Endothelial cell of umbilical vein (primary cell): ENCODE measurements around the gene TFG. TPM values are rescaled to one million over a fixed set of nuclear protein-coding genes. Genes with fewer than 3 reads are reported as not detected.

Experiments
- BruUV-seq: library from RNA; stranded (reverse); fragments of 400-500 nt; replicated peaks from 2 replicates; lab custom pipeline; 2021; lab: Mats Ljungman, UMichigan
- CTCF ChIA-PET: fragments of 300-600, 350-600 bp; sonication (Branson Sonifier 250); formaldehyde crosslinking; loops from one replicate; lab custom pipeline; 2021; ENCODE audit warnings: antibody characterized with exemption, inconsistent platforms; lab: Charles Lee
- POLR2A ChIA-PET: fragments of 300-600, 350-600 bp; sonication (Branson Sonifier 250); formaldehyde crosslinking; loops from one replicate; lab custom pipeline; 2021; ENCODE audit warnings: antibody characterized with exemption, inconsistent platforms; lab: Charles Lee
- DNase-seq: peaks from one replicate; pipeline ENCODE4 v3.0.0-alpha.2; 2011; ENCODE audit warnings: low read depth, low spot score
- FAIRE-seq: peaks from 2 replicates; lab custom pipeline; 2011; peaks lifted over from hg19 to GRCh38; lab: Jason Lieb, UNC
- H2AFZ ChIP-seq: 2 replicates; pipeline ENCODE4 v1.6.0; 2012; ENCODE audit warnings: low read depth, low read length, control low read depth, inconsistent platforms
- H3K27ac ChIP-seq: 2 replicates; pipeline ENCODE4 v1.5.1; 2011; ENCODE audit warnings: low read depth, mild to moderate bottlenecking, control low read depth, low read length, moderate library complexity; ENCODE audit not compliant: insufficient read depth
- H3K27me3 ChIP-seq, 2 experiments: 2 replicates each; pipeline versions ENCODE4 v1.6.0 to v1.6.1; 2011; ENCODE audit warnings: low read length in 2 of 2, mixed read lengths in 1 of 2; ENCODE audit not compliant: control insufficient read depth in 2 of 2, insufficient read depth in 2 of 2
- H3K36me3 ChIP-seq, 2 experiments: 2 replicates in 1 of 2; 3 replicates in 1 of 2; pipeline ENCODE4 v1.5.1; 2011; ENCODE audit warnings: low read length in 2 of 2, mild to moderate bottlenecking in 1 of 2, moderate library complexity in 1 of 2; ENCODE audit not compliant: control insufficient read depth in 2 of 2, insufficient read depth in 2 of 2; ENCODE audit errors: extremely low read depth in 1 of 2
- H3K4me1 ChIP-seq: 3 replicates; pipeline ENCODE4 v1.5.1; 2011; ENCODE audit warnings: mild to moderate bottlenecking, low read length; ENCODE audit not compliant: control insufficient read depth, insufficient read depth; ENCODE audit errors: extremely low read depth
- H3K4me2 ChIP-seq: 2 replicates; pipeline ENCODE4 v1.6.1; 2011; ENCODE audit warnings: low read length, control low read depth, mixed read lengths; ENCODE audit not compliant: insufficient read depth
- H3K4me3 ChIP-seq, 3 experiments: fragments of 200-600 bp in 1 of 3; sonication (generic), shearing (Covaris generic) in 1 of 3; replicated peaks in 1 of 3; 2 replicates each; pipeline ENCODE4 v1.5.1; 2011 to 2016; ENCODE audit warnings: control low read depth in 3 of 3, low read length in 3 of 3, mild to moderate bottlenecking in 2 of 3, inconsistent platforms in 1 of 3, low read depth in 1 of 3, moderate library complexity in 1 of 3; ENCODE audit not compliant: insufficient read depth in 1 of 3
- H3K79me2 ChIP-seq: 2 replicates; pipeline ENCODE4 v1.6.0; 2012; ENCODE audit warnings: low read length, inconsistent platforms; ENCODE audit not compliant: control insufficient read depth, insufficient read depth
- H3K9ac ChIP-seq: replicated peaks from 2 replicates; pipeline ENCODE3; 2011; ENCODE audit warnings: low read length, control low read depth; ENCODE audit not compliant: insufficient read depth; ENCODE audit errors: extremely low read depth
- H3K9me1 ChIP-seq: replicated peaks from 3 replicates; pipeline ENCODE4 v1.6.0; 2011; ENCODE audit warnings: mild to moderate bottlenecking, low read length; ENCODE audit not compliant: control insufficient read depth, insufficient read depth; ENCODE audit errors: extremely low read depth
- H3K9me3 ChIP-seq: replicated peaks from 2 replicates; pipeline ENCODE4 v1.5.1; 2012; ENCODE audit warnings: low read length, inconsistent platforms; ENCODE audit not compliant: control insufficient read depth, insufficient read depth
- H4K20me1 ChIP-seq: replicated peaks from 2 replicates; pipeline ENCODE3; 2011; ENCODE audit warnings: mild to moderate bottlenecking, low read length; ENCODE audit not compliant: control insufficient read depth, insufficient read depth; ENCODE audit errors: extremely low read depth
- CTCF ChIP-seq, 2 donors: IDR thresholded peaks; 1 replicate in 1 of 2; 2 replicates in 1 of 2; pipeline ENCODE4 v1.5.1; 2011; ENCODE audit warnings: low read length in 2 of 2, mild to moderate bottlenecking in 2 of 2, moderate library complexity in 2 of 2, control low read depth in 1 of 2, inconsistent platforms in 1 of 2, low read depth in 1 of 2; ENCODE audit not compliant: insufficient read depth in 1 of 2; ENCODE audit errors: extremely low read depth in 1 of 2
- EZH2 ChIP-seq: IDR thresholded peaks from 2 replicates; pipeline ENCODE4 v1.6.1; 2012; ENCODE audit warnings: borderline replicate concordance, low read depth, mild to moderate bottlenecking, moderate library complexity, low read length, inconsistent platforms; ENCODE audit not compliant: severe bottlenecking
- FOS ChIP-seq: IDR thresholded peaks from 2 replicates; pipeline ENCODE4 v1.6.1; 2011; ENCODE audit warnings: mild to moderate bottlenecking, low read length, moderate library complexity, borderline replicate concordance; ENCODE audit not compliant: insufficient read depth
- GATA2 ChIP-seq: IDR thresholded peaks from 2 replicates; pipeline ENCODE4 v1.7.0; 2011; ENCODE audit warnings: low read depth, mild to moderate bottlenecking, moderate library complexity, mixed read lengths, low read length; ENCODE audit not compliant: insufficient read length, insufficient read depth
- JUN ChIP-seq: IDR thresholded peaks from 2 replicates; pipeline ENCODE4 v1.6.1; 2011; ENCODE audit warnings: borderline replicate concordance, low read depth; ENCODE audit not compliant: insufficient read length, insufficient read depth
- MAX ChIP-seq: IDR thresholded peaks from 2 replicates; pipeline ENCODE4 v1.6.1; 2011; ENCODE audit not compliant: insufficient read depth, insufficient read length
- MYC ChIP-seq: IDR thresholded peaks from one replicate; pipeline ENCODE4 v1.6.1; 2011; ENCODE audit warnings: mild to moderate bottlenecking, low read depth, low read length
- POLR2A ChIP-seq: IDR thresholded peaks from 2 replicates; pipeline ENCODE4 v1.6.1; 2012; ENCODE audit warnings: low read depth, mild to moderate bottlenecking, control low read depth, low read length
- POLR2AphosphoS5 ChIP-seq: IDR thresholded peaks from 2 replicates; pipeline ENCODE4 v1.6.1; 2012; ENCODE audit warnings: low read depth, mild to moderate bottlenecking, control low read depth, low read length, moderate library complexity; ENCODE audit not compliant: insufficient read depth
- dilution Hi-C: fragments of 300-500 bp; cut with MboI; formaldehyde crosslinking; loops from one replicate; pipeline ENCODE4 v1.15.0; 2019; ENCODE audit warnings: low sequenced_read_pairs; ENCODE audit not compliant: extremely low pct_ligation_motif_present
- intact Hi-C: fragments of 100-400 bp; cut with micrococcal nuclease; formaldehyde crosslinking; loops from one replicate; pipeline ENCODE4 v1.10.0; 2022
- polyA plus RNA-seq, 4 experiments: library from polyadenylated mRNA; depleted of rRNA in 3 of 4; stranded (reverse) in 3 of 4; unstranded in 1 of 4; fragments of >200 nt; gene quantifications; 2 replicates each; pipeline versions ENCODE4 v1.2.1 to v1.2.3, GENCODE V29; 2011 to 2012; ENCODE audit warnings: missing spikeins in 1 of 4
- total RNA-seq: library from RNA; stranded (reverse); gene quantifications from 2 replicates; pipeline ENCODE4 v1.2.3, GENCODE V29; 2021

Gene TFG
- total and polyA plus RNA-seq, 2 donors (not counting 3 experiments of a cell fraction or from before 2014, with no cell fraction given) = 106 to 154 TPM

- H4K20me1 ChIP-seq = peaks cover 3% of the 10 kb centered on the region
- H3K4me2 ChIP-seq = no peak overlapping the region
- H3K9me3 ChIP-seq = no peaks in the 10 kb centered on the region
- H2AFZ ChIP-seq = no peak overlapping the region
- no peaks in the 10 kb centered on the region for H3K4me1 ChIP-seq
- peaks cover 7 to 37% of the 10 kb centered on the region in 2 experiments for H3K36me3 ChIP-seq
- no peak for TF ChIP-seq JUN
- TF ChIP-seq MYC = no peak
- no peak for TF ChIP-seq FOS
- TF ChIP-seq POLR2AphosphoS5 = no peak
- TF ChIP-seq GATA2 = no peak
- TF ChIP-seq MAX = no peak
- no peak for TF ChIP-seq EZH2
- no peak for TF ChIP-seq POLR2A
- TF ChIP-seq CTCF (IDR thresholded peaks at IDR 0.05; ENCODE audit: extremely low read depth in 1 of 2, insufficient read depth in 1 of 2, low read depth in 1 of 2, low read length in 2 of 2) = no peak
- H3K27me3 ChIP-seq = no peaks in the 10 kb centered on the region
- H3K9ac ChIP-seq = no peak overlapping the region
- POLR2A ChIA-PET = no interaction called here
- no peaks in the 10 kb centered on the region for H3K9me1 ChIP-seq
- H3K27ac ChIP-seq = no peak overlapping the region
- no peak overlapping the region for H3K4me3 ChIP-seq
- CTCF ChIA-PET = interaction anchor here (1.1 to 3.0 kb wide), 7 partner anchors 8 to 452 kb away, joined by 3 to 14 read pairs (median 5); no protein-coding TSS in a partner anchor
- dilution Hi-C loops (no loop called here), intact Hi-C loops (loop anchor here (10.0 kb wide), 1 partner anchor 251 kb away; the partner anchor contains the start of gene ABI3BP)
- DNase-seq (no peak), FAIRE-seq (no peak)
- BruUV-seq = no TSS peak
- H3K79me2 ChIP-seq = peaks cover 2% of the 10 kb centered on the region
Observed at GRCh38 chr3:100743535-100743934, 34.2 kb downstream of the TFG start.
